ENCODE measurements around the gene KRT4.
"Not testable (repeated sequence)": the region's sequence is repeated elsewhere in the genome, so short reads cannot be mapped to it uniquely, and the experiment has no call there.

KRT4 gene

GRCh38 chr12:52808573-52809160, 5.2 kb downstream of the KRT4 start:
- H3K4me3 ChIP-seq (ENCODE audit: low read depth, low read length), result no peak overlapping the region

DNA sequence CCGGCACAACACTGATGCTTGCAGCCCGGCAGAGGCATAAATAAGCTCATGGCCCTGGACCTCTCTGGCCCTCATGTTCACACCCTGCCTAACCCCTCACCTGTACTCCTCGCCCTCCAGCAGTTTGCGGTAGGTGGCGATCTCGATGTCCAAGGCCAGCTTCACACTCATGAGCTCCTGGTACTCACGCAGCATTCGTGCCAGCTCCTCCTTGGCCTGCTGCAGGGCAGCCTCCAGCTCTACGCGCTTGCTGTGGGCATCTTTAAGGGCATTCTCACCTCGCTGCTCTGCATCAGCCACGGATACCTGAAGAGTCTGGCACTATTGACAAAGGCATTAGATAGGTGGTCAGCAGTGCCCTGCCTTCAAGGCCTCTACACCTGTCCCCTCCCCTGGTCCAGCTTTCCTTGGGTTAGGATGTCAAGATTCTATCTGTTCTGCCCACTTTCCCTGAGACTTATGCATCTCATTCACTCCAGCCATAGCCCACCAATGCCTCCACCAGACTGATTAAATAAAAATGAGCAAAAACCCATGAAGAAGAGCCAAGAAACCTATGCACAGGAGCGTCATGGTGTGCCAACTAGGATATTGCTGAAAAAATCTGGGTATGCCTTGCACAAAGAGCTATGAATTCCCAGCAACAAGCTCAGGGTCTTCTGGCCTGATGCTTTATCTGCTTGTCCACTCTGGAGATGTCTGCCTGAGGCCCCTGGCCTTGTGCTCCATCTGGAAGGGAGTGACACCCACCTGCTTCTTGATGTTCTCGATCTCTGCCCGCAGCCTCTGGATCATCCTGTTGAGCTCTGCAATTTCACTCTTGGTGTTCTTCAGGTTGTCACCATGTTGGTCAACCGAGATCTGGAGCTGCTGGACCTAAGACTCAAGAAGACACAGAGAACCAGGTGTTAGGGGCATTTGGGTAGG, 6.1 kb downstream of the KRT4 start:
- no peak overlapping the region for H3K4me3 ChIP-seq (ENCODE audit: low read depth, low read length)

DNA sequence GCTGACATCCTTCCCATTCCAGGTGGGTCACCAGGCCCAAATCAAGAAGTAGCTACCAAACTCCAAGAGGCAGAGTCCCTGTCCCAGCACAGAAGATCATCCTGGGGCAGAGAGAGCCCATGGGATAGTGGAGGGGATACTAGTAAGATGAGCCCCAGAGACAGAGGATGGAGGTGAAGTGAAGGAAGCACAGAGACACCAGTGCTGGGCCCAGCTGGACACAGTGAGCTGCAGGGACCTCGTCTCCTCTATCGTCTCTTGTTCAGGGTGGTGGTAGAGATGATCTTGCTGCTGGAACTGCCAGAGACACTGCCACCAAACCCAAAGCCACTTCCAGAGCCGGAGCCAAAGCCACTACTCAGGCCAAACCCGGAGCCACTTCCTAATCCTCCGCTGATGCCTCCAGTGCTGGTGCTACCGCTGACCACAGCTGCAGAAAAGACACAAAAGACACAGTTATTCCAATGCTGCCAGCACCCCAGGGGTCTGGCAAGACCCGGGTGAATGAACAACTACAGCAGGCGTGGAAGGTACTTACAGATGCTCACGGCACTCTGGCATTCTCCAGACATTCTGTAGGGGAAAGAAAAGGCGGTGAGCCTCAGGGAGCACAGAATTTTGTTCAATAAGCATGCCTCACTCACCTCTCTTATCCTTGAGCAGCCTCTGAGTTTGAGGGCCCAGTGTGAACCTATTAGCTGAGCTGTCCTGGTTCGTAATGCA, 6.9 kb downstream of the KRT4 start:
- H3K4me3 ChIP-seq (ENCODE audit: low read depth, low read length), result no peak overlapping the region

DNA sequence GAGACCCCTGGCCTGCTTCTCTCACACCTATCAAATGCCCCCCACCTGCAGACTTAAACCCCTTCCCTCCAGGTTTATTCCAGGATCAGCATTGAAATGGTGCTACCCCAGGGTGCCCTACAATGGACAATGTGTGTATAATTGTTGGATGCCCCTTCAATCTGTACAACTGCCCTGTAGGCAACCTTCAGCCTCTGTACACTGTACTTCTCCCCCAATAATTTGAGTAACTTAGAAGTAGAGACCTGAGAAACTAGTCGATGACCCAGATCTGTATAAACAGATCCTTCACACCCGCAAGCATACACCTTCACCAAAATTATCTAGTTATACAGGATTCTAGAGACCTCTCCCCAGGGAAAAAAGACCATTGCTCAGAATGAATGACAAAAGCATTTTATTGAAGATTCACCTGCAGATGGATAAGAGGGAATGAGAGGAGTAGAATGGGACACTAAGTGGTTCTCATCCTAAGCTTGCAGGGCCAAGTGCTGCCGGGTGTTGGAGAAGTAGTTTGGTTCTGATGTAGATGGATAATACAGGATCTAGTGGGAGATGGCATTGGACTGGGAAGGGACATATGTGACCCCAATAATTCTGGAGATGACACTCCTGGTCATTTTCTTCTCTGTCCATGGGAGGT, 7.6 kb downstream of the KRT4 start:
- no peak overlapping the region for H3K4me3 ChIP-seq (ENCODE audit: low read depth, low read length)

DNA sequence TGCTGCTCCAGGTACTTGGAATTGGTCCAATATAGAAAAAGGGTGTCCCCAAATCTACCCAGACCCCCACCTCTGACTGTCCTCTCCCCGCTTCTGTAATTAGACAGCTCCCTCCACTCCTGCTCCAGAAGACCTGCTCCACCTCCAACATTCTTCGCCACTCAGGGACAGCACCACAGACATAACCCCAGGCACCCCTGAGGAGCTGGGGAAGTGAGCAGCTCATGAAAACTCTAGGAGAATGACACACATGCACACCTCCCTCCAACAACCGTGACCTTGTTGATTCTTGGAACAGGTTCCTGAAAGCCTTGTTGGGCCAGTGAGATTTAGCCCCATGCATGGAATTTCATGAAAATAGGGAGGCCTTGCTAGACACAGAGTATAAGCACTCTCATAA, 8.2 kb downstream of the KRT4 start:
- H3K4me3 ChIP-seq (ENCODE audit: low read depth, low read length), result no peak overlapping the region

GRCh38 chr12:52805000-52805399, 8.9 kb downstream of the KRT4 start:
- H3K4me3 ChIP-seq (ENCODE audit: low read depth, low read length), result no peak overlapping the region

DNA sequence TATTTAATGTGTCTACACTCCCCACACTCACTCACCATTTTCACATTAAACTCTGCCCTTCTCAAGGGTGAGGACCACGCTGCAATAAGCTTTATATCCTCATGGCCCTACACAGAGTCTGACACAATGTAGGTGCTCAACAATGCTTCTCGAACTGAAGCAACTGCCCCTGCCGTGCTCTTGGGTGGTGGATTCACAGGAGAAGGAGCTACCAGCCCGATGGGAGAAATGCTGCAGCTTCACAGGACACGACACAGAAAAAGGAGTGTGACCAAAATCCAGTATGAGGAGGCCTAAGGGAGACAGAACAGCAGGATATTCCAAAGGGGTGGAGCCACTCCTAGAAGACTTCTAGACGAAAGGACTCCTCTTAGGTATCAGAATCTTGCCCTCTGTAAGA, 11.5 kb downstream of the KRT4 start:
- no peak overlapping the region for H3K4me3 ChIP-seq (ENCODE audit: low read depth, low read length)

DNA sequence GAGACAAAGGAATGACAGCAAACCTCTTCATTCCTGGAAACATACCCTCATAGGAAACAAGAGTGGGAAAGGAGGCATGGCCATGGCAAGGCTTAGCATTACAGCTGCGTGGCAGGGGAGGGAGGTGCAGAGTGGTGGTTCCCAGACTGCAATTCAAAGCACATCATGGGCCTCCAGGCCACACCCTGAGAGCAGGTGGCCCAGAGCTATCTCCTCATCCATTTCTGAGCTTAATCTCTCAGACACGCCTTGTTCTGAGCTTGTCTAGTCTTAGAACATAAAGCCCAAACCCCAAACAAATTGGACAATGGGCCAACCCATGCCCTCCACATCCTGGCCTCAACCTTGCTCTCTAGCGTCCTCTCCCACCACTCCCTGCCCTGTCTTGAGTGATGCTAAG, 12.1 kb downstream of the KRT4 start:
- no peak overlapping the region for H3K4me3 ChIP-seq (ENCODE audit: low read depth, low read length)

- no peak overlapping the region for H3K4me3 ChIP-seq (ENCODE audit: low read depth, low read length)
These were observed 13.5 kb downstream of the KRT4 start for GRCh38 chr12:52800259-52800917.

- no peak overlapping the region for H3K4me3 ChIP-seq (ENCODE audit: low read depth, low read length)
These were observed 14.3 kb downstream of the KRT4 start for GRCh38 chr12:52799505-52800211.

DNA sequence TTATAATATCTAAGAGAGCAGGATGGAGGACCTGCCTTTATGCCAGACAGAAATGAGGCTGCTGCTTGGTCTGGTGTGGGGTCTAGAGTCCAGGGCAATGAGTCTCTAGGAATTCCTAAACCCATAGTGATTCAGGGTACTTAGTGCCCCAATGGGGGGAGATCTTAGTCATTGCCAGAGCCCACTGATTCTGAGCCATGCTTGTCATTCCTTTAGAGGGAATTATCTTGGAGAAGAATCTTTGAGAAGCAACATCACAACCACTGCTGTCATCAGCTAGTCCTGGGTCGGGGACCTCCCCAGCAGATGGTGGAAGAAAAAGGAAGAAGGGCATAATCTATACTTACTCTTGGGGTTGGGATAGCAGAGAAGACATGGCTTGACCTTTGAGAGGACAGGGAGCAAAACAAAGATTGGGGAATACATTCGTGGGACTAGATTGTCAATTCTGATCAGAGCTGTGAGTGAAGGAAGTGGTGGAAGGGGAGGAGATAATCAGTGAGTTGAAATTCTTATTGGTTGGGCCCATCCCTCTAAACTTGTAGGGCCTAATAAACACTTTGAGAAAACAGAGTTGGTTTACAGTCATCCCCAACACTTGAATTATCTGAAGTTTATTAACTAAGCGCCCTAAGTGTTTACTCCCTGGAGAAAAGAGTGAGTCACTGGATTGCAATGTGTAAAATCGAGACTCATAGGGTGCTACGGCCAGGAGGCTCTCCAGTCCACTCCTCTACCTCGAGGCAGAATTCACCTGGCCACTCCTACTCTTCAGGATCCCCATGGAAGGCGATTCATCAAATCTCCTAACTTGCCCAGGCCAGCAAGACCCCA, 15.0 kb downstream of the KRT4 start:
- H3K4me3 ChIP-seq (ENCODE audit: low read depth, low read length), result no peak overlapping the region

GRCh38 chr12:52798003-52798670, 15.8 kb downstream of the KRT4 start:
- no peak overlapping the region for H3K4me3 ChIP-seq (ENCODE audit: low read depth, low read length)

DNA sequence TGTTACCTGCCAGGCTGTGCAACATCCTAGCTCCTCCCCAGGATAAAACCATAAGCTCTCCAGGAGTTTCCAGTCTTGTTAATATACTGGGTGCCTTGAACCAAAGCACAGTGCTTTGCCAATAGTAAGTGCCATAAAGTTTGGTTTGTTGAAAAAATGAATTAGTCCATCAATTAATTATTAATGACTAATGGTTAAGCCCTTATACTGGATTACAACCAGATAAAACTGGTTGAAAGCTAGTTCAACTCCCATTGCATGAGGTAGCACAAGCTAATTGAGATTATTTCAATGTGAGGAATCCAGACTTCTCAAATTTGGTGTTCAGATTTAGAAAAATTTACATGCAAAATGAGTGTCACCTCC, 16.4 kb downstream of the KRT4 start:
- no peak overlapping the region for H3K4me3 ChIP-seq (ENCODE audit: low read depth, low read length)

DNA sequence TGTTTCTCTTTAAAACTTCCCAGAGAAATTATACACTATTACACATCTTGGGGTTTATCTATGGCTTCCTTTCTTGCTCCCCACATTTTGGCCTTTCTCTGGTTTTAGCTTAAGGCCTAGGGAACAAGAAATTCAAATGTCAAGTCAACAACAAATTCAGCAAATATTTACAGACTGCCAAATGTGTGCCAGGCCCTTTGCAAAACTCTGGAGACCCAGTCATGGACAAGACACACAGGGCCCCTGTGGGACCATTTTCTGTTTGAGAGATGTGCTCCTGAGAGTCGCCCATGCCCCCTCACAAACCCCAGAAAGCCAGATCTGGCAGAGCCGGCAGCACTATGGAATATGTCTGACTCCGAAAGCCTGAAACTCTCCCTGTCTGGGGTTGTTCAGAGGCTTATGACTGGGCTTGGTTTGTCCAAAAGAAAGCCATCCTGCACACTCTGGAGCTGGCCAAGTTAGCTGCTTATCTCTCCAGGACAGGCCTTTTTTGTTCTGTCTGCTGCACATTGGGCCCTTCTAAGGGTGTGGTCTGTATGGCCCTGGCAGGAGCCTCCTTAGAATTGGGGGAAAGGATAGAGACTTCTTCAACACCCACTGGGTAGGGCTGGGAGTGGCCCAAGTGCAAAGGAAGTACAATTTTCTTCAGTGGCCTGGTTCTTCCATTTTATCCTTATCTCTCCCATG, 16.9 kb downstream of the KRT4 start:
- H3K4me3 ChIP-seq (ENCODE audit: low read depth, low read length), result no peak overlapping the region

DNA sequence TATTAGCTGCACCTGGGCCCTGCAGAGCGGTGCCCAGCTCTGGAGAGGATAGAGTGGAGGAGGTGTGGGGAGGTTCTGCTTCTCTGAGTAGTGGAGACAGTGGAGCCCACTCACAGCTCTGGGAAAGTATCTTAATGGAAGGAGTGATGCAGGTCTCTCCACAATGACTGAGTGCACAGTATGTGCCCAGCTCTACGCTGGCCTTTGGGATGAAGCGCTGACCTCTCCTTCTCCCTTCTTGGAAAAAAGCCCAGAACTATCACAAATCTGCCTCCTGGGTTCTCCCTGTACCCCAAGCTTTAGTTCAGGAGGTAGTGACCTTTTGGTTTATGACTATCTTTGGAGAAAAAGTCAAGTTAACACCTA, 17.5 kb downstream of the KRT4 start:
- no peak overlapping the region for H3K4me3 ChIP-seq (ENCODE audit: low read depth, low read length)

- no peak within 1 kb of the TSS for H3K4me3 ChIP-seq (ENCODE audit: low read depth, low read length)
These were observed 18.1 kb downstream of the KRT4 start, which contains the start of gene KRT3 for GRCh38 chr12:52795694-52796428. Gene KRT3, minus strand, starts transcription at chr12:52796117. Its CDS starts 75 bp downstream, at chr12:52796042.

GRCh38 chr12:52795332-52795674, 18.6 kb downstream of the KRT4 start:
- not testable (repeated sequence) for H3K4me3 ChIP-seq (ENCODE audit: low read depth, low read length)
